ENCODE measurements around the gene SRGAP2B. TPM values are rescaled to one million over a fixed set of nuclear protein-coding genes. Genes with fewer than 3 reads are reported as not detected.
"Not testable (repeated sequence)": the region's sequence is repeated elsewhere in the genome, so short reads cannot be mapped to it uniquely, and the experiment has no call there.

SRGAP2B gene
- total and polyA plus RNA-seq, 2 of the 8 experiments (the other 6 are each of a cell fraction or from before 2014, with no cell fraction given): 4.9 to 39.5 TPM

DNA sequence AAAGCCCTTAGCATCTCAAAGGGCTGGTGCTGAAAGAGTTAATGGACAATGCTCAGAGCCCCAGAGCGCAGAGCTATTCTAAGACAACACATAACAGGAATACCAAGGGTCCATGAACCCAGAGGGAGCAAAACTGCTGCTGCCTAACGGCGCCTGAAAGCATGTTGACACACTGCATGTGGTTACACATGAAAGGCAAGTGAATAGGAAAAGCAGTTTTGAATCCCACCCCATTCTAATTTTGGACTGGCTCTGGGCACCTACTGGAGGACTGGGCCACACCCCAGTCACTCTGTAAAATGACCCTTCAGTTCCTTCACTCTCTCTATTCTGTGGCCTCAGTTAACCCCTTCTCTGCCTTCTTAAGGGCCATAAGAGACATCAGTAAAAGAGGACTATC is 123.2 kb downstream of the SRGAP2B start:
- H4K20me1 ChIP-seq (replicated peaks in 1 of 2; ENCODE audit: control insufficient read depth in 1 of 2, insufficient read depth in 2 of 2, low read length in 2 of 2); FAIRE-seq; H3K56ac ChIP-seq (replicated peaks; ENCODE audit: insufficient read length, low read depth, low read length); H3K9me3 ChIP-seq (ENCODE audit: insufficient read depth in 2 of 2, low read depth in 1 of 2, low read length in 1 of 2); H4K8ac ChIP-seq (ENCODE audit: extremely low read depth, insufficient read depth, low read length); H3K4me1 ChIP-seq (replicated peaks in 1 of 4; ENCODE audit: control insufficient read depth in 3 of 4, insufficient read depth in 4 of 4, low read length in 3 of 4); CTCF ChIA-PET (ENCODE audit: partially characterized antibody); H3K9ac ChIP-seq (replicated peaks in 1 of 4; ENCODE audit: extremely low read depth in 1 of 4, low read depth in 3 of 4, low read length in 3 of 4); H2BK12ac ChIP-seq (ENCODE audit: low read depth, low read length); H3K4me3 ChIP-seq (ENCODE audit: extremely low read depth in 1 of 4, insufficient read depth in 2 of 4, low read depth in 3 of 4, low read length in 4 of 4); H3K18ac ChIP-seq (ENCODE audit: extremely low read depth, low read length); H3K27ac ChIP-seq (ENCODE audit: low read depth, low read length); H4K5ac ChIP-seq (ENCODE audit: insufficient read length, low read depth, low read length); H3K23me2 ChIP-seq (ENCODE audit: low read depth, low read length); DNase-seq (ENCODE audit: low read depth in 1 of 2, low spot score in 2 of 2); H3K36me3 ChIP-seq (ENCODE audit: control insufficient read depth in 2 of 4, insufficient read depth in 4 of 4, low read length in 3 of 4); H3K27me3 ChIP-seq (replicated peaks in 1 of 4; ENCODE audit: control insufficient read depth in 3 of 4, extremely low read depth in 1 of 4, insufficient read depth in 3 of 4, low read length in 3 of 4); H3K79me2 ChIP-seq (ENCODE audit: control insufficient read depth in 1 of 2, insufficient read depth in 2 of 2, low read length in 2 of 2); H2BK5ac ChIP-seq (ENCODE audit: low read depth, low read length); H3K4me2 ChIP-seq (ENCODE audit: insufficient read depth in 1 of 2, low read depth in 2 of 2, low read length in 2 of 2); POLR2A ChIA-PET (ENCODE audit: partially characterized antibody); H3K4ac ChIP-seq (replicated peaks; ENCODE audit: insufficient read length, low read depth, low read length); H2BK120ac ChIP-seq (replicated peaks; ENCODE audit: low read depth, low read length); H4K91ac ChIP-seq (replicated peaks; ENCODE audit: insufficient read length, low read length); H3K23ac ChIP-seq (ENCODE audit: insufficient read length); H2AK5ac ChIP-seq (ENCODE audit: low read depth, low read length); H3K79me1 ChIP-seq (ENCODE audit: low read depth, low read length); H2BK20ac ChIP-seq (ENCODE audit: low read length); H2AFZ ChIP-seq (ENCODE audit: low read length); H2BK15ac ChIP-seq (ENCODE audit: low read length); H3K14ac ChIP-seq (ENCODE audit: insufficient read length): not testable (repeated sequence)
- no CpG with 5 or more reads among the region's 3 CpGs for WGBS, 2 experiments (ENCODE audit: extremely low coverage in 1 of 2, insufficient coverage in 1 of 2, insufficient read length in 1 of 2, insufficient replicate concordance in 2 of 2, low coverage in 1 of 2, low lambda C conversion rate in 2 of 2, missing lambda C conversion rate in 1 of 2)

DNA sequence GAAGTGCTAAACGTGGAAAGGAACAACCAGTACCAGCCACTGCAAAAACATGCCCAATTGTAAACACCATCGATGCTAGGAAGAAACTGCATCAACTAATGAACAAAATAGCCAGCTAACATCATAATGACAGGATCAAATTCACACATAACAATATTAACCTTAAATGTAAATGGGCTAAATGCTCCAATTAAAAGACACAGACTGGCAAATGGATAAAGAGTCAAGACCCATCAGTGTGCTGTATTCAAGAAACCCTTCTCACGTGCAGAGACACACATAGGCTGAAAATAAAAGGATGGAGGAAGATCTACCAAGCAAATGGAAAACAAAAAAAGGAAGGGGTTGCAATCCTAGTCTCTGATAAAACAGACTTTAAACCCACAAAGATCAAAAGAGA is 128.6 kb downstream of the SRGAP2B start:
- H3K23ac ChIP-seq (ENCODE audit: insufficient read length); H3K79me1 ChIP-seq (ENCODE audit: low read depth, low read length); H3K9me3 ChIP-seq (ENCODE audit: insufficient read depth in 2 of 2, low read depth in 1 of 2, low read length in 1 of 2); H2BK5ac ChIP-seq (ENCODE audit: low read depth, low read length); CTCF ChIA-PET (ENCODE audit: partially characterized antibody); H3K4me2 ChIP-seq (ENCODE audit: insufficient read depth in 1 of 2, low read depth in 2 of 2, low read length in 2 of 2); H3K56ac ChIP-seq (replicated peaks; ENCODE audit: insufficient read length, low read depth, low read length); H3K9ac ChIP-seq (replicated peaks in 1 of 4; ENCODE audit: extremely low read depth in 1 of 4, low read depth in 3 of 4, low read length in 3 of 4); H3K14ac ChIP-seq (ENCODE audit: insufficient read length); H3K27me3 ChIP-seq (replicated peaks in 1 of 4; ENCODE audit: control insufficient read depth in 3 of 4, extremely low read depth in 1 of 4, insufficient read depth in 3 of 4, low read length in 3 of 4); H3K4me1 ChIP-seq (replicated peaks in 1 of 4; ENCODE audit: control insufficient read depth in 3 of 4, insufficient read depth in 4 of 4, low read length in 3 of 4); H3K18ac ChIP-seq (ENCODE audit: extremely low read depth, low read length); FAIRE-seq; H2AK5ac ChIP-seq (ENCODE audit: low read depth, low read length); H3K79me2 ChIP-seq (ENCODE audit: control insufficient read depth in 1 of 2, insufficient read depth in 2 of 2, low read length in 2 of 2); H3K23me2 ChIP-seq (ENCODE audit: low read depth, low read length); H3K4ac ChIP-seq (replicated peaks; ENCODE audit: insufficient read length, low read depth, low read length); H2BK20ac ChIP-seq (ENCODE audit: low read length); H4K8ac ChIP-seq (ENCODE audit: extremely low read depth, insufficient read depth, low read length); H4K5ac ChIP-seq (ENCODE audit: insufficient read length, low read depth, low read length); H2AFZ ChIP-seq (ENCODE audit: low read length); H4K91ac ChIP-seq (replicated peaks; ENCODE audit: insufficient read length, low read length); H3K4me3 ChIP-seq (ENCODE audit: extremely low read depth in 1 of 4, insufficient read depth in 2 of 4, low read depth in 3 of 4, low read length in 4 of 4); H2BK15ac ChIP-seq (ENCODE audit: low read length); H2BK12ac ChIP-seq (ENCODE audit: low read depth, low read length); H3K27ac ChIP-seq (ENCODE audit: low read depth, low read length); POLR2A ChIA-PET (ENCODE audit: partially characterized antibody); DNase-seq (ENCODE audit: low read depth in 1 of 2, low spot score in 2 of 2); H2BK120ac ChIP-seq (replicated peaks; ENCODE audit: low read depth, low read length); H4K20me1 ChIP-seq (replicated peaks in 1 of 2; ENCODE audit: control insufficient read depth in 1 of 2, insufficient read depth in 2 of 2, low read length in 2 of 2); H3K36me3 ChIP-seq (ENCODE audit: control insufficient read depth in 2 of 4, insufficient read depth in 4 of 4, low read length in 3 of 4): not testable (repeated sequence)
- WGBS, 2 experiments (ENCODE audit: extremely low coverage in 1 of 2, insufficient coverage in 1 of 2, insufficient read length in 1 of 2, insufficient replicate concordance in 2 of 2, low coverage in 1 of 2, low lambda C conversion rate in 2 of 2, missing lambda C conversion rate in 1 of 2): 79% methylated on average over 3 of the region's 3 CpGs; no CpG with 5 or more reads in 1 of the 2 experiments
